ENCODE data around the gene PIP5K1B. TPM values are rescaled to one million over a fixed set of nuclear protein-coding genes. Genes with fewer than 3 reads are reported as not detected.

The PIP5K1B gene
- total RNA-seq, 2 donors from 2014 or later: 18.4 to 44.8 TPM

DNA sequence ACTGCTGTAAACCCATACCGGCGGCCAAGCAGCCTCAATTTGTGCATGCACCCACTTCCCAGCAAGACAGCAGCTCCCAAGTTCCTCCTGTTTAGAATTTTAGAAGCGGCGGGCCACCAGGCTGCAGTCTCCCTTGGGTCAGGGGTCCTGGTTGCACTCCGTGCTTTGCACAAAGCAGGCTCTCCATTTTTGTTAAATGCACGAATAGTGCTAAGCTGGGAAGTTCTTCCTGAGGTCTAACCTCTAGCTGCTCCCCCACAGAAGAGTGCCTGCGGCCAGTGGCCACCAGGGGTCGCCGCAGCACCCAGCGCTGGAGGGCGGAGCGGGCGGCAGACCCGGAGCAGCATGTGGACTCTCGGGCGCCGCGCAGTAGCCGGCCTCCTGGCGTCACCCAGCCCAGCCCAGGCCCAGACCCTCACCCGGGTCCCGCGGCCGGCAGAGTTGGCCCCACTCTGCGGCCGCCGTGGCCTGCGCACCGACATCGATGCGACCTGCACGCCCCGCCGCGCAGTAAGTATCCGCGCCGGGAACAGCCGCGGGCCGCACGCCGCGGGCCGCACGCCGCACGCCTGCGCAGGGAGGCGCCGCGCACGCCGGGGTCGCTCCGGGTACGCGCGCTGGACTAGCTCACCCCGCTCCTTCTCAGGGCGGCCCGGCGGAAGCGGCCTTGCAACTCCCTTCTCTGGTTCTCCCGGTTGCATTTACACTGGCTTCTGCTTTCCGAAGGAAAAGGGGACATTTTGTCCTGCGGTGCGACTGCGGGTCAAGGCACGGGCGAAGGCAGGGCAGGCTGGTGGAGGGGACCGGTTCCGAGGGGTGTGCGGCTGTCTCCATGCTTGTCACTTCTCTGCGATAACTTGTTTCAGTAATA lies 330.6 kb downstream of the PIP5K1B start, which contains the start of gene FXN:
FXN (plus strand) TSS at position 315 of the 871 bp plus-strand sequence; CDS start at position 346, 31 bp downstream.
- H3K36me3 ChIP-seq: no peaks in the 10 kb centered on the region
- DNase-seq (ENCODE audit: low spot score): peak; percentile 82
- peak within 1 kb of the TSS; percentile 64 to 65 for H3K4me3 ChIP-seq
- no peaks in the 10 kb centered on the region for H3K9me3 ChIP-seq
- peak within 1 kb of the TSS; percentile 67 to 86 for H3K27ac ChIP-seq
- TF ChIP-seq, protein P1, sequence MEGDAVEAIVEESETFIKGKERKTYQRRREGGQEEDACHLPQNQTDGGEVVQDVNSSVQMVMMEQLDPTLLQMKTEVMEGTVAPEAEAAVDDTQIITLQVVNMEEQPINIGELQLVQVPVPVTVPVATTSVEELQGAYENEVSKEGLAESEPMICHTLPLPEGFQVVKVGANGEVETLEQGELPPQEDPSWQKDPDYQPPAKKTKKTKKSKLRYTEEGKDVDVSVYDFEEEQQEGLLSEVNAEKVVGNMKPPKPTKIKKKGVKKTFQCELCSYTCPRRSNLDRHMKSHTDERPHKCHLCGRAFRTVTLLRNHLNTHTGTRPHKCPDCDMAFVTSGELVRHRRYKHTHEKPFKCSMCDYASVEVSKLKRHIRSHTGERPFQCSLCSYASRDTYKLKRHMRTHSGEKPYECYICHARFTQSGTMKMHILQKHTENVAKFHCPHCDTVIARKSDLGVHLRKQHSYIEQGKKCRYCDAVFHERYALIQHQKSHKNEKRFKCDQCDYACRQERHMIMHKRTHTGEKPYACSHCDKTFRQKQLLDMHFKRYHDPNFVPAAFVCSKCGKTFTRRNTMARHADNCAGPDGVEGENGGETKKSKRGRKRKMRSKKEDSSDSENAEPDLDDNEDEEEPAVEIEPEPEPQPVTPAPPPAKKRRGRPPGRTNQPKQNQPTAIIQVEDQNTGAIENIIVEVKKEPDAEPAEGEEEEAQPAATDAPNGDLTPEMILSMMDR (IDR thresholded peaks at IDR 0.05): peak; percentile 99 to 100
- peaks cover 0 to 12% of the 10 kb centered on the region in 2 donors for H3K4me1 ChIP-seq
- H3K27me3 ChIP-seq: no peaks in the 10 kb centered on the region

DNA sequence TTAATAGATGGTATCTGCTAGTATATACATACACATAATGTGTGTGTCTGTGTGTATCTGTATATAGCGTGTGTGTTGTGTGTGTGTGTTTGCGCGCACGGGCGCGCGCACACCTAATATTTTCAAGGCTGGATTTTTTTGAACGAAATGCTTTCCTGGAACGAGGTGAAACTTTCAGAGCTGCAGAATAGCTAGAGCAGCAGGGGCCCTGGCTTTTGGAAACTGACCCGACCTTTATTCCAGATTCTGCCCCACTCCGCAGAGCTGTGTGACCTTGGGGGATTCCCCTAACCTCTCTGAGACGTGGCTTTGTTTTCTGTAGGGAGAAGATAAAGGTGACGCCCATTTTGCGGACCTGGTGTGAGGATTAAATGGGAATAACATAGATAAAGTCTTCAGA lies 331.3 kb downstream of the PIP5K1B start:
- Histone ChIP-seq H3K36me3 (no peaks in the 10 kb centered on the region), H3K4me3 (peak overlapping the region; percentile 64 to 65), H3K27ac (peak overlapping the region; percentile 67 to 86), H3K27me3 (no peaks in the 10 kb centered on the region), H3K9me3 (no peaks in the 10 kb centered on the region), H3K4me1 (peaks cover 0 to 12% of the 10 kb centered on the region in 2 donors)
- no peak for DNase-seq (ENCODE audit: low spot score)
- TF ChIP-seq, protein P1 (IDR thresholded peaks at IDR 0.05): no peak

DNA sequence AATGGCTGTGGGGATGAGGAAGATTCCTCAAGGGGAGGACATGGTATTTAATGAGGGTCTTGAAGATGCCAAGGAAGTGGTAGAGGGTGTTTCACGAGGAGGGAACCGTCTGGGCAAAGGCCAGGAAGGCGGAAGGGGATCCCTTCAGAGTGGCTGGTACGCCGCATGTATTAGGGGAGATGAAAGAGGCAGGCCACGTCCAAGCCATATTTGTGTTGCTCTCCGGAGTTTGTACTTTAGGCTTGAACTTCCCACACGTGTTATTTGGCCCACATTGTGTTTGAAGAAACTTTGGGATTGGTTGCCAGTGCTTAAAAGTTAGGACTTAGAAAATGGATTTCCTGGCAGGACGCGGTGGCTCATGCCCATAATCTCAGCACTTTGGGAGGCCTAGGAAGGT lies 331.8 kb downstream of the PIP5K1B start:
- peak overlapping the region; percentile 67 to 86 for H3K27ac ChIP-seq
- H3K27me3 ChIP-seq: no peaks in the 10 kb centered on the region
- peaks cover 0 to 12% of the 10 kb centered on the region in 2 donors for H3K4me1 ChIP-seq
- TF ChIP-seq, protein P1 (IDR thresholded peaks at IDR 0.05): no peak
- H3K36me3 ChIP-seq: no peaks in the 10 kb centered on the region
- peak overlapping the region; percentile 64 to 65 for H3K4me3 ChIP-seq
- no peak for DNase-seq (ENCODE audit: low spot score)
- H3K9me3 ChIP-seq: no peaks in the 10 kb centered on the region

DNA sequence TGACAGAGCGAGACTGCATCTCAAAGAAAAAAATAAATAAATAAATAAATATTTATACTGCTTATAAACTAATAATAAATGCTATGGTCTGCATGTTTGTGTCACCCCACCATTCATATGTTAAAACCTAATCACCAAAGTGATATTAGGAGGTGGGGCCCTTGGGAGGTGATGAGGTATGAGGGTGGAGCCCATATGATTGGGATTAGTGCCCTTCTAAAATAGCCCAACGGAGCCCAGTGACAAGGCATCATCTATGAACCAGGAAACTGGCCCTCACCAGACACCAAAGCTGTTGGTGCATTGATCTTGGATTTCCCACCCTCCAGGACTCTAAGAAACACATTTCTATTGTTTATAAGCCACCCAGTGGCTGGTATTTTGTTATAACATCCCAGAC lies 335.6 kb downstream of the PIP5K1B start:
- Histone ChIP-seq H3K4me1 (peaks cover 0 to 25% of the 10 kb centered on the region in 2 donors), H3K27me3 (no peaks in the 10 kb centered on the region), H3K36me3 (no peaks in the 10 kb centered on the region), H3K9me3 (no peaks in the 10 kb centered on the region), H3K4me3 (no peak overlapping the region), H3K27ac (no peak overlapping the region)
- DNase-seq (ENCODE audit: low spot score): no peak
- TF ChIP-seq, protein P1 (IDR thresholded peaks at IDR 0.05): no peak

DNA sequence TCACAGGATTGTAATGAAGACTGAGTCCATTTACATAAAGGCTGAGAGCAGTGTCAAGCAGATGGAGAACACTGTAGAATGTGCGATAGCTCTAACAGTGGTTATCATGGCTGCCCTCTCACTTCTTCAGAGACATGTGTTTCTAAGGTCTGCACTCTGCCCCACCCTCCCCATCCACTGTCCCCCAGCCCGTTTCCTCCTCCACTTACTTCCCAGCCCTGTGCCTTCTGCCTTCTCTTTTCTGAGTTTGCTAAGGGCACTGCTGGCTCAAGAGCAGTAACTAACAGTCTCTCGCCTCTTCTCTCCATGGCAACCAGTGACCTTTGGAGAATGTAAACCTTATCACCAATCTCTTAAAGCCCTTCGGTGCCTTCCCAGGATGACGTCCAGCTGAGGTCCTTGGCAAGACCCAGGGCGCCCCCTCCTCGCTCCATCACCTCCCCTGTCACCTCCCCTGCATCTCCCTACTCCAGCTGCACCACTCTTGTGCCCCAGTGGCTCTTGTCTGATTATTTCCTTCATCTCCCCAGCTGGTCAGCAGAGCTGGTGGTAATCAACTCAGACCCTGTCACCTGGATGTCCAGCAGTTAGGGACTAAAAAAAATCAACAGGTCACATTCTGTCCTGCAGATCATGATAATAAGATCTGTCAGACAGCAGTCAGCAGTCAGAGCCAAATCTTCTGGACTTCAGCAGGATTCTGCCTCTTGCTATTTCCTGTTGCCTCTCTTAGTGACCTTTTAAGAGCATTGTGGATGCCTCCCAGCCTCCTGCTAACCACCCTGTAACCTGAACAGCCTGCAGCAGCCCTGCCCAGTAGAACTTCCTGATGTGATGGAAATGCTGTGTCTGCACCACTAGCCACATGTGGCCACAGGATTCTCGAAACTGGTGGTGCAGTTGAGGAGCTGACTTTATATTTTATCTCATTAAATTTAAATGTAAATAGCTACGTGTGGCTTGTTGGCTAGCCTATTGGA lies 339.5 kb downstream of the PIP5K1B start:
- DNase-seq (ENCODE audit: low spot score): no peak
- Histone ChIP-seq H3K27me3 (no peaks in the 10 kb centered on the region), H3K27ac (peak overlapping the region; percentile 25 to 56), H3K4me1 (peaks cover 0 to 31% of the 10 kb centered on the region in 2 donors), H3K36me3 (peaks cover 24% of the 10 kb centered on the region), H3K4me3 (no peak overlapping the region), H3K9me3 (no peaks in the 10 kb centered on the region)
- TF ChIP-seq, protein P1 (IDR thresholded peaks at IDR 0.05): no peak
